ENCODE data around the gene SOX9. TPM values are rescaled to one million over a fixed set of nuclear protein-coding genes. Genes with fewer than 3 reads are reported as not detected.
"Not testable (repeated sequence)": the region's sequence is repeated elsewhere in the genome, so short reads cannot be mapped to it uniquely, and the experiment has no call there.

SOX9 gene
- total RNA-seq, 4 donors from 2014 or later, result 16.1 to 40.0 (median 33.1) TPM

GRCh38 chr17:72110942-72111318, 9.9 kb upstream of the SOX9 start:
- Histone ChIP-seq H3K4me1 (no peaks in the 10 kb centered on the region), H3K9me3 (no peaks in the 10 kb centered on the region), H3K36me3 (no peaks in the 10 kb centered on the region), H3K27ac (no peak overlapping the region), H3K4me3 (no peak overlapping the region), H3K27me3 (no peaks in the 10 kb centered on the region)
- no peak for DNase-seq
- no peak for TF ChIP-seq POLR2A (IDR thresholded peaks at IDR 0.05)
- TF ChIP-seq CTCF (IDR thresholded peaks at IDR 0.05), result no peak

DNA sequence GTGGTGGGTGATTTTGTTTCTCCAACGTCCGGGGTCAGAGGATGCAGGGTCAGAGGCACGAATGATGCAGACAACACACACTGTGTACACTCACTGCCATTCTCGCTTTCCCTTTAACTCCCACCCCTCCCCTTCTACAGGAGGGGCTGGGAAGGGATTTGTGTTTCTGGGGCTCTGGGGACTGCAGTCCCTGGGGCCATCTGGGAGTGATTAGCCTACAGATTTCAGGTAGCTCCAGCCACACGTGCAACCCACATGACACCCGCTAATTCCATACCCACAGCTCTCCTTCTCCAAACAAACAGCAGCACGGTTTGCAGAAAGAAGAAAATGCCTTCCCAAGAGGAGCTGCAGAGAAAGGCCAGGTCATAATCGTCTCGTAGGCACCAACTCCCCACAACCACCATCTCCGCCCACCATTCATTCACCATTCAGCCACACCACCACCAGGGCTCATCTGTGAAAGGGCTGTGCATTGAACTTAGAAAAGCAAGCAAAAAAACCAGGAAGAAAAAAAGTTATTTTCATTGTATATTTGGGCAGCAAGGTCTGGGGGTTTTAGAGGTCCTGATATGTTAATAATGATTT, 9.4 kb upstream of the SOX9 start:
- Histone ChIP-seq H3K4me1 (peaks cover 0 to 1% (median 0%) of the 10 kb centered on the region in 4 donors), H3K9me3 (no peaks in the 10 kb centered on the region), H3K4me3 (no peak overlapping the region), H3K27ac (no peak overlapping the region), H3K36me3 (no peaks in the 10 kb centered on the region), H3K27me3 (peaks cover 0 to 4% of the 10 kb centered on the region in 2 donors)
- TF ChIP-seq POLR2A (IDR thresholded peaks at IDR 0.05), result no peak
- no peak for TF ChIP-seq CTCF (IDR thresholded peaks at IDR 0.05)
- no peak for DNase-seq

GRCh38 chr17:72111926-72112325, 8.9 kb upstream of the SOX9 start:
- not testable (repeated sequence) for H3K4me1 ChIP-seq, H3K9me3 ChIP-seq, H3K4me3 ChIP-seq, DNase-seq, H3K27ac ChIP-seq, H3K27me3 ChIP-seq, H3K36me3 ChIP-seq

DNA sequence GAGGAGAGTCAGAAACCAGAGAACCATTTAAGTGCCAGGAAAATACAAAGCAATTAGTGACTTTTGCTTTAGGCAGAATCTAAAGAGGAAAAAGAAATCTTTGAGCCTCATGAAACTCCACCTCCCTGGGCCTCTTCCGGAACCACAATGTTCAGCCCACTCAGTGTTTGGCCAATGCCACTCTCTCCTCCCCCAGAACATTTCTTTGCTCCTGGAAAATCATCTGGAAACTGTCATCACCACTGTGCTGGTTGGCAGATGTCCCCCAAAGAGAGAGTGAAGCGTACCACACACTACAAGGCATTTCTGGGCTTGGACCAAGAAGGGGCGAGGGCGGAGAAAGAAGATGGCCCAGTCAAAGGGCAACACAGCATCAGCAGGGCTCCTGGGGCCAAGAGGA, 7.1 kb upstream of the SOX9 start:
- no peak overlapping the region for H3K27ac ChIP-seq
- TF ChIP-seq CTCF (IDR thresholded peaks at IDR 0.05) (no peak), POLR2A (IDR thresholded peaks at IDR 0.05) (no peak)
- H3K27me3 ChIP-seq, result peaks cover 0 to 21% of the 10 kb centered on the region in 2 donors
- peaks cover 0 to 22% (median 0%) of the 10 kb centered on the region in 4 donors for H3K4me1 ChIP-seq
- H3K36me3 ChIP-seq, result no peaks in the 10 kb centered on the region
- DNase-seq, result no peak
- no peaks in the 10 kb centered on the region for H3K9me3 ChIP-seq
- H3K4me3 ChIP-seq, result no peak overlapping the region

DNA sequence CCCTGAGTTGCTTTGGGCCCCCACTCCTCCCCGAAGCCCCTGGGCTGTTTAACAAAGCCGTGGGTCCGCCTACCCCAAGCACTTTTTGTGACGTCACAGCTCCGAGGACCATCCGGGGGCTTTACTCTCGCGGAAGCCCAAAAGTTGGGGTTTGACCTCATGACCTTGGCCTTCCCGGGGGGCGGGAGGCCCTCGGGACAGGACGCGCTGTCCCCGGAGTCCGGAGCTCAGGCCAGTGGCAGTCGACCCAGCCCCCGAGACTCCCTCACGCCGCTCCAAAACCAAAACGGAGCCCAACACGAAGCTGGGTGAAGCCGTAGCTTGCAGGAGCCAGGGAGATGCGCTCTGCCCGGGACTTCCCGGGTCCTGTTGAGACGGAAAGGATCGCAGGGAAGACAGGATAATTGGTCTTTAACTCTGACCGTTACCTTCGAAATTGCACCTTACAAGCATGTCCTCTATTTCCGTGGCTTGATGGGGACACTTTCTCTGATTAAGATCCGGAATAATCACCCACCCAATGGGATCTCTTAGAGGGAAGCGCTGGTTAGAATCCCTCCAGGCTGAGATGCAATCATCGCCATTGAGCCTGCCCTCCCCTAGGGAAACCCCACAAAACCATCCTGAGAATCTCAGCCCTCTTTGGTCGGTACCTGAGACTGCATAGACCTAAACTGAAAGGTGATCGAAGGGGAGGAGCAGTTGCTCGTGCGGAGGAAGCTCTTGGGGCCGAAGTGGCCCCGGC, 4.9 kb upstream of the SOX9 start:
- no peak for DNase-seq
- Histone ChIP-seq H3K36me3 (no peaks in the 10 kb centered on the region), H3K9me3 (no peaks in the 10 kb centered on the region), H3K4me1 (peaks cover 0 to 37% (median 0%) of the 10 kb centered on the region in 4 donors), H3K27ac (no peak overlapping the region), H3K4me3 (no peak overlapping the region), H3K27me3 (peaks cover 0 to 25% of the 10 kb centered on the region in 2 donors)
- TF ChIP-seq POLR2A (IDR thresholded peaks at IDR 0.05), result no peak
- no peak for TF ChIP-seq CTCF (IDR thresholded peaks at IDR 0.05)

All from Peyer's patch (tissue), 4 donors.